DND-41 (cell line): Measurements from ENCODE around the gene HDLBP.

Experiments used
- CTCF ChIP-seq: IDR thresholded peaks from 2 replicates; pipeline ENCODE4 v1.5.1; 2012; ENCODE audit warnings: borderline replicate concordance, low read length, moderate library complexity, mild to moderate bottlenecking; ENCODE audit not compliant: poor library complexity, severe bottlenecking; ENCODE audit errors: extremely low read depth
- EZH2 ChIP-seq: IDR thresholded peaks from 3 replicates; pipeline ENCODE4 v1.6.1; 2012; ENCODE audit warnings: borderline replicate concordance, low read depth, mild to moderate bottlenecking, moderate library complexity, low read length, inconsistent platforms; ENCODE audit not compliant: severe bottlenecking

DNA sequence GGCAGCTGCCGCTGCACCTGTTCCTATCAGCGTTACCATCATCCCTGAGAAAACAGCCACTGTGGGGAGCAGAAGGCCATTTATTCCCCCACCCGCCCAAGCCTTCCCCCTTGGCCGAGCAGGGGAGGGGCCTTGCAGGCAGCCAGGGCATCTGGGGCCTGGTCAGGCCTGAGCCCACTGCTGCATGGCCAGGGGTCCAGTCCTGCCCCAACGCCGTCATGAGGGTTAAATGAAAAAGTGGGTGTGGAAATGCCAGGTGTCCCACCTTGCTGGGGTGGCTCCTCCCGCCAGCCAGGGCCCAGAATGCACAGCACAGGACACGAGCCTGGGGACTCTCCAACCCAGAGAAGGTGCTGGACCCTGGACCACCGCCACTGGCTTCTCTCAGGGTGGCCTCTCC, 112.8 kb downstream of the HDLBP start:
- TF ChIP-seq EZH2 (no peak), CTCF (no peak)
